Subcutaneous preadipocyte (primary cell): ENCODE results near the gene OOSP1. TPM values are rescaled to one million over a fixed set of nuclear protein-coding genes. Genes with fewer than 3 reads are reported as not detected.

ENCODE experiments used
- total RNA-seq: library from RNA; depleted of rRNA; stranded (reverse); fragments of >200 nt; gene quantifications from 2 replicates; pipeline ENCODE4 v1.2.3, GENCODE V29; 2012

OOSP1 gene
- not detected in 2 replicates for total RNA-seq

GRCh38 chr11:59938132-59938531 is at the start of gene OOSP1:
Gene OOSP1, plus strand, starts transcription at chr11:59938432. Its CDS starts 23 bp downstream, at chr11:59938455.

GRCh38 chr11:59963733-59964132 is 25.5 kb downstream of the OOSP1 start, which contains the start of gene OOSP4A:
Gene OOSP4A, plus strand, starts transcription at chr11:59964033. Its CDS starts 0 bp downstream, at chr11:59964033.

Other genes starting within 250 kb of the OOSP1 start
- gene OR10V1, start 224.6 kb upstream of the OOSP1 start, total RNA-seq, result not detected in 2 replicates
- gene STX3, start 183.1 kb upstream of the OOSP1 start, total RNA-seq, result 17.6 and 21.7 TPM in 2 replicates
- 40.9 and 43.7 TPM in 2 replicates for gene MRPL16, start 127.7 kb upstream of the OOSP1 start, total RNA-seq
- gene CBLIF, start 92.9 kb upstream of the OOSP1 start, total RNA-seq, result not detected in 2 replicates
- not detected in 2 replicates for gene TCN1, start 71.9 kb upstream of the OOSP1 start, total RNA-seq
- not detected in 2 replicates for gene OOSP3, start 59.6 kb upstream of the OOSP1 start, total RNA-seq
- not detected in 2 replicates for gene OOSP4A, start 25.6 kb downstream of the OOSP1 start, total RNA-seq
- not detected in 2 replicates for gene OOSP4B, start 78.7 kb downstream of the OOSP1 start, total RNA-seq
- gene OOSP2, start 102.0 kb downstream of the OOSP1 start, total RNA-seq, result not detected in 2 replicates
- not detected in 2 replicates for gene MS4A3, start 118.2 kb downstream of the OOSP1 start, total RNA-seq
- gene MS4A2, start 150.2 kb downstream of the OOSP1 start, total RNA-seq, result not detected in 2 replicates
- not detected in 2 replicates for gene MS4A6A, start 244.7 kb downstream of the OOSP1 start, total RNA-seq